Subcutaneous preadipocyte (primary cell): ENCODE data around the gene BACH2. TPM values are rescaled to one million over a fixed set of nuclear protein-coding genes. Genes with fewer than 3 reads are reported as not detected.

Source experiments
- small RNA-seq: library from RNA; depleted of rRNA; stranded (forward); fragments of <200 nt; gene quantifications from one replicate; pipeline ENCODE3, GENCODE V24; 2012
- total RNA-seq: library from RNA; depleted of rRNA; stranded (reverse); fragments of >200 nt; gene quantifications from 2 replicates; pipeline ENCODE4 v1.2.3, GENCODE V29; 2012

The BACH2 gene
- total RNA-seq: 0.59 and 1.8 TPM in 2 replicates

DNA sequence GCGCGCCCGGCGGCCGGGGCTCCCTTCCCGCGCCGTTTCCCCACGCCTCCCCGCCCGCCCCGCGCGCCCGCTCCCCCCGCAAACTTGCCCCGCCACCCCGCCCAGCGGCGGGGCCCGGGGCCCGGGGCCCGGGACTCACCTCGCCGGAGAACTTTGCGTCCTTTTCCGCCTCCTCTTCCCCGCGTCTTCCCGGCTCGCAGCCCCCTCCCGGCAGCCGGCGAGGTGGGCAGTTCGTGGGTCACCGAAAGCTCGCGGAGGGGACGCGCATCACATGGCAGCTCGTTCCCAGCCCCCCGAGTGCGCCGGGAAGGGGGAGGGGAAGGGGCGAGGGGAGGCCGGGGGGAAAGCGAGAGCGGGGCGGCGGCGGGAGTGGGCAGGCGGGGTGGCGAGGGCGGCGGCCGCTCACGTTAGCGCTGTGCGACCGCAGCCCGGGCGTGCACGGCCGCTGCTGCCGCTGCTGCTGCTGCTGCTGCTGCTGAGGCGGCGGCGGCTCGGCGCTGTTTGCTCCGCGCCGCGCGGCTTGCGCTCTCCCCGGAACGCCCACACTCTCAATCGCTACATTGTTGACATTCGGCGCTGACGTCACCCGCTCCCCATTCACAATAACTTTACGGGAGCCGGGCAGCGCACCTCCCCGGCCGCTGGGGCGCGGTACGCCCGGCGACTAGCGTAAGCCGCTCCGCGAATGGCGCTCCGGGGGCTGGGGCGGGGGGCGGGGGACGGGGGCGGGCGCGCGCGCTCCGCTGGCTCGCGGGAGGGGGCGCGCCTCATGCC, at the start of gene BACH2:
TSS of gene BACH2 (minus strand) at position 503 of the 774 bp plus-strand sequence. CDS start 287,999 bp downstream, outside the sequence.

DNA sequence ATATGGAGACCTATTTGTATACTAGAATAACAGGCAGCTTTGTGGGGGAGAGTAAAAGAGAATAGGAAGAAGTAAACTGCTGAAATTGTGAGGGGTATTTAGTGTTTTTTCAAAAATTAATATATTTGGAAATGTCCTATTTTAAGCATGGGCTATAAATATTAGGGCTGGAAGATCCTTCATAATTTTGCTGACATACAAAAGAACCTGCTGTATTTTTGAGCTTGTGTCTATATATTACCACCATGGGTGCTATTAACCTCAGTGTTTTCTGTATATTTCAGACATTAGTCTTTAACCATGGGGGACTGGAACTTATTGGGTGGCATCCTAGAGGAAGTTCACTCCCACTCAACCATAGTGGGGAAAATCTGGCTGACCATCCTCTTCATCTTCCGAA, 402.5 kb downstream of the BACH2 start, which contains the start of gene GJA10:
TSS of gene GJA10 (plus strand) at position 301 of the 400 bp plus-strand sequence. CDS start at position 301, 0 bp downstream.

Small RNAs within 50 kb of the gene (small RNA-seq; reads per million reads assigned to genes)
- gene MIR4464 (not detected), gene RF00019 (not detected), gene RN7SKP110 (not detected)
